ENCODE data around the gene CDKN2A. TPM values are rescaled to one million over a fixed set of nuclear protein-coding genes. Genes with fewer than 3 reads are reported as not detected.

Gene CDKN2A
- polyA plus RNA-seq, 6 donors from 2014 or later, result 1.3 to 5.6 (median 4.6) TPM

- Mint-ChIP-seq H3K27ac (no peak overlapping the region), H3K36me3 (no peaks in the 10 kb centered on the region), H3K4me3 (peak overlapping the region in 1 of 8 donors; percentile 100), H3K9me3 (no peaks in the 10 kb centered on the region), H3K27me3 (peaks cover 4 to 38% (median 17%) of the 10 kb centered on the region in 3 donors), H3K4me1 (peaks cover 16 to 23% (median 19%) of the 10 kb centered on the region in 3 donors)
- DNase-seq, result no peak
- no peak for ATAC-seq (ENCODE audit: low read depth in 2 of 2)
These were observed 3.3 kb upstream of the CDKN2A start for GRCh38 chr9:21997480-21997879.

GRCh38 chr9:21996858-21997257 is 2.7 kb upstream of the CDKN2A start:
- Mint-ChIP-seq H3K36me3 (no peaks in the 10 kb centered on the region), H3K9me3 (no peaks in the 10 kb centered on the region), H3K4me3 (peak overlapping the region in 5 of 8 donors; percentile 23 to 100 (median 98)), H3K4me1 (peaks cover 16 to 23% (median 19%) of the 10 kb centered on the region in 3 donors), H3K27ac (peak overlapping the region in 5 of 6 donors; percentile 1 to 98 (median 39)), H3K27me3 (peaks cover 4 to 38% (median 17%) of the 10 kb centered on the region in 3 donors)
- ATAC-seq (ENCODE audit: low read depth in 2 of 2) (no peak), DNase-seq (no peak)

- no peak for DNase-seq
These were observed 2.2 kb upstream of the CDKN2A start for GRCh38 chr9:21996438-21996837.

GRCh38 chr9:21995666-21996398 is 1.6 kb upstream of the CDKN2A start:
- Mint-ChIP-seq H3K9me3 (peaks cover 0 to under 1% (median 0%) of the 10 kb centered on the region in 7 donors), H3K36me3 (no peaks in the 10 kb centered on the region), H3K27me3 (peaks cover 4 to 41% (median 12%) of the 10 kb centered on the region in 3 donors), H3K4me3 (peak overlapping the region; percentile 94 to 100 (median 98)), H3K27ac (peak overlapping the region; percentile 58 to 100 (median 97)), H3K4me1 (peaks cover 16 to 23% (median 19%) of the 10 kb centered on the region in 3 donors)
- peak; percentile 14 to 23 for ATAC-seq (ENCODE audit: low read depth in 2 of 2)
- peak; percentile 64 for DNase-seq

More at GRCh38 chr9:21996438-21996837, 2.2 kb upstream of the CDKN2A start:
- peaks cover 4 to 40% (median 17%) of the 10 kb centered on the region in 3 donors for H3K27me3 Mint-ChIP-seq
- no peaks in the 10 kb centered on the region for H3K36me3 Mint-ChIP-seq
- no peak for ATAC-seq (ENCODE audit: low read depth in 2 of 2)
- peaks cover 16 to 23% (median 19%) of the 10 kb centered on the region in 3 donors for H3K4me1 Mint-ChIP-seq
- H3K4me3 Mint-ChIP-seq, result peak overlapping the region; percentile 94 to 100 (median 98)
- peak overlapping the region; percentile 39 to 100 (median 88) for H3K27ac Mint-ChIP-seq
- no peaks in the 10 kb centered on the region for H3K9me3 Mint-ChIP-seq

GRCh38 chr9:21995006-21995665 is 944 bp upstream of the CDKN2A start:
- Mint-ChIP-seq H3K9me3 (peaks cover 0 to 2% (median 0%) of the 10 kb centered on the region in 7 donors), H3K27ac (peak overlapping the region; percentile 96 to 100 (median 98)), H3K27me3 (peaks cover 8 to 43% (median 14%) of the 10 kb centered on the region in 3 donors), H3K4me1 (peaks cover 20 to 28% (median 21%) of the 10 kb centered on the region in 3 donors), H3K4me3 (peak overlapping the region; percentile 94 to 100 (median 98)), H3K36me3 (peaks cover 0 to 5% of the 10 kb centered on the region in 2 donors)
- ATAC-seq (ENCODE audit: low read depth in 2 of 2), result peak; percentile 81 to 82
- peak; percentile 94 for DNase-seq

- ATAC-seq (ENCODE audit: low read depth in 2 of 2) (peak; percentile 30 to 36), DNase-seq (no peak)
- peak within 1 kb of the TSS; percentile 96 to 100 (median 98) for H3K27ac Mint-ChIP-seq
- peak within 1 kb of the TSS; percentile 94 to 100 (median 98) for H3K4me3 Mint-ChIP-seq
- peaks cover 0 to 7% (median 4%) of the 10 kb centered on the region in 7 donors for H3K9me3 Mint-ChIP-seq
- peaks cover 21 to 33% (median 27%) of the 10 kb centered on the region in 3 donors for H3K4me1 Mint-ChIP-seq
- peaks cover 0 to 7% of the 10 kb centered on the region in 2 donors for H3K36me3 Mint-ChIP-seq
- peaks cover 12 to 43% (median 19%) of the 10 kb centered on the region in 3 donors for H3K27me3 Mint-ChIP-seq
These were observed 389 bp upstream of the CDKN2A start, which contains the start of gene CDKN2B-AS1 for GRCh38 chr9:21994556-21995005. CDKN2B-AS1 (plus strand) TSS chr9:21994791.

- peaks cover 21 to 37% (median 32%) of the 10 kb centered on the region in 3 donors for H3K4me1 Mint-ChIP-seq
- H3K36me3 Mint-ChIP-seq, result peaks cover 0 to 7% of the 10 kb centered on the region in 2 donors
- H3K27ac Mint-ChIP-seq, result peak overlapping the region in 4 of 6 donors; percentile 15 to 98 (median 64)
- H3K27me3 Mint-ChIP-seq, result peaks cover 27 to 54% (median 31%) of the 10 kb centered on the region in 3 donors
- peaks cover 0 to 15% (median 7%) of the 10 kb centered on the region in 7 donors for H3K9me3 Mint-ChIP-seq
- H3K4me3 Mint-ChIP-seq, result peak overlapping the region; percentile 94 to 100 (median 98)
- no peak for ATAC-seq (ENCODE audit: low read depth in 2 of 2)
- DNase-seq, result no peak
These were observed 1.2 kb downstream of the CDKN2A start for GRCh38 chr9:21993007-21993406.

- Mint-ChIP-seq H3K27me3 (peaks cover 37 to 63% (median 40%) of the 10 kb centered on the region in 3 donors), H3K36me3 (peaks cover 0 to 7% of the 10 kb centered on the region in 2 donors), H3K4me3 (peak overlapping the region in 1 of 8 donors; percentile 57), H3K9me3 (peaks cover 0 to 15% (median 7%) of the 10 kb centered on the region in 7 donors), H3K4me1 (peaks cover 23 to 31% (median 29%) of the 10 kb centered on the region in 3 donors), H3K27ac (no peak overlapping the region)
- DNase-seq, result no peak
- no peak for ATAC-seq (ENCODE audit: low read depth in 2 of 2)
These were observed 2.9 kb downstream of the CDKN2A start for GRCh38 chr9:21991072-21991959.

- H3K27ac Mint-ChIP-seq, result peak overlapping the region; percentile 70 to 93 (median 75)
- ATAC-seq (ENCODE audit: low read depth in 2 of 2), result no peak
- peak overlapping the region in 6 of 8 donors; percentile 3 to 75 (median 44) for H3K4me3 Mint-ChIP-seq
- no peak for DNase-seq
- peaks cover 18 to 21% (median 19%) of the 10 kb centered on the region in 3 donors for H3K4me1 Mint-ChIP-seq
- peaks cover 44 to 60% (median 46%) of the 10 kb centered on the region in 3 donors for H3K27me3 Mint-ChIP-seq
- peaks cover 0 to 7% of the 10 kb centered on the region in 2 donors for H3K36me3 Mint-ChIP-seq
- H3K9me3 Mint-ChIP-seq, result peaks cover 0 to 15% (median 7%) of the 10 kb centered on the region in 7 donors
These were observed 4.6 kb downstream of the CDKN2A start for GRCh38 chr9:21989440-21990189.

- H3K4me3 Mint-ChIP-seq, result peak overlapping the region in 2 of 8 donors; percentile 16 to 51
- no peak for ATAC-seq (ENCODE audit: low read depth in 2 of 2)
- peak overlapping the region in 3 of 6 donors; percentile 2 to 93 (median 42) for H3K27ac Mint-ChIP-seq
- peaks cover 0 to 15% (median 7%) of the 10 kb centered on the region in 7 donors for H3K9me3 Mint-ChIP-seq
- peaks cover 0 to 7% of the 10 kb centered on the region in 2 donors for H3K36me3 Mint-ChIP-seq
- peaks cover 51 to 69% (median 54%) of the 10 kb centered on the region in 3 donors for H3K27me3 Mint-ChIP-seq
- DNase-seq, result no peak
- H3K4me1 Mint-ChIP-seq, result peaks cover 12 to 15% (median 14%) of the 10 kb centered on the region in 3 donors
These were observed 5.9 kb downstream of the CDKN2A start for GRCh38 chr9:21988056-21988990.

Measured in naive B cell (primary cell).